ENCODE results near the gene AXDND1. TPM values are rescaled to one million over a fixed set of nuclear protein-coding genes. Genes with fewer than 3 reads are reported as not detected.
"Not testable (repeated sequence)": the region's sequence is repeated elsewhere in the genome, so short reads cannot be mapped to it uniquely, and the experiment has no call there.

The AXDND1 gene
- total and polyA plus RNA-seq, 2 of the 8 experiments (the other 6 are each of a cell fraction or from before 2014, with no cell fraction given), result 0.61 TPM; not detected in 1

GRCh38 chr1:179440301-179440700, 74.5 kb downstream of the AXDND1 start:
- H4K20me1 ChIP-seq (replicated peaks in 1 of 2; ENCODE audit: control insufficient read depth in 1 of 2, insufficient read depth in 2 of 2, low read length in 2 of 2); H3K4me1 ChIP-seq (replicated peaks in 1 of 4; ENCODE audit: control insufficient read depth in 3 of 4, insufficient read depth in 4 of 4, low read length in 3 of 4); H3K4me3 ChIP-seq (ENCODE audit: extremely low read depth in 1 of 4, insufficient read depth in 2 of 4, low read depth in 3 of 4, low read length in 4 of 4); H3K9ac ChIP-seq (replicated peaks in 1 of 4; ENCODE audit: extremely low read depth in 1 of 4, low read depth in 3 of 4, low read length in 3 of 4); H3K56ac ChIP-seq (replicated peaks; ENCODE audit: insufficient read length, low read depth, low read length); H4K5ac ChIP-seq (ENCODE audit: insufficient read length, low read depth, low read length); H2AFZ ChIP-seq (ENCODE audit: low read length); H3K27ac ChIP-seq (ENCODE audit: low read depth, low read length); FAIRE-seq; H3K36me3 ChIP-seq (ENCODE audit: control insufficient read depth in 2 of 4, insufficient read depth in 4 of 4, low read length in 3 of 4); H3K79me1 ChIP-seq (ENCODE audit: low read depth, low read length); H3K14ac ChIP-seq (ENCODE audit: insufficient read length); H4K91ac ChIP-seq (replicated peaks; ENCODE audit: insufficient read length, low read length); H2BK12ac ChIP-seq (ENCODE audit: low read depth, low read length); H3K27me3 ChIP-seq (replicated peaks in 1 of 4; ENCODE audit: control insufficient read depth in 3 of 4, extremely low read depth in 1 of 4, insufficient read depth in 3 of 4, low read length in 3 of 4); H2BK15ac ChIP-seq (ENCODE audit: low read length); POLR2A ChIA-PET (ENCODE audit: partially characterized antibody); H2BK5ac ChIP-seq (ENCODE audit: low read depth, low read length); H3K4me2 ChIP-seq (ENCODE audit: insufficient read depth in 1 of 2, low read depth in 2 of 2, low read length in 2 of 2); H2AK5ac ChIP-seq (ENCODE audit: low read depth, low read length); H2BK20ac ChIP-seq (ENCODE audit: low read length); H2BK120ac ChIP-seq (replicated peaks; ENCODE audit: low read depth, low read length); DNase-seq (ENCODE audit: low read depth in 1 of 2, low spot score in 2 of 2); H3K23ac ChIP-seq (ENCODE audit: insufficient read length); H3K23me2 ChIP-seq (ENCODE audit: low read depth, low read length); H4K8ac ChIP-seq (ENCODE audit: extremely low read depth, insufficient read depth, low read length); H3K9me3 ChIP-seq (ENCODE audit: insufficient read depth in 2 of 2, low read depth in 1 of 2, low read length in 1 of 2); H3K79me2 ChIP-seq (ENCODE audit: control insufficient read depth in 1 of 2, insufficient read depth in 2 of 2, low read length in 2 of 2); H3K18ac ChIP-seq (ENCODE audit: extremely low read depth, low read length); H3K4ac ChIP-seq (replicated peaks; ENCODE audit: insufficient read length, low read depth, low read length): not testable (repeated sequence)
- WGBS, 2 experiments (ENCODE audit: extremely low coverage in 1 of 2, insufficient coverage in 1 of 2, insufficient read length in 1 of 2, insufficient replicate concordance in 2 of 2, low coverage in 1 of 2, low lambda C conversion rate in 2 of 2, missing lambda C conversion rate in 1 of 2), result 100% methylated on average over 2 of the region's 2 CpGs; no CpG with 5 or more reads in 1 of the 2 experiments
- CTCF ChIA-PET (ENCODE audit: partially characterized antibody), result interaction anchor here (1.4 kb wide), 1 partner anchor 361 kb away, joined by 3 read pairs; no protein-coding TSS in a partner anchor
